HEK293 (cell line): ENCODE results near the gene RBPJL.

Experiments used
- CTCF ChIA-PET: fragments of 350-600 bp; formaldehyde crosslinking; extraction: SDS; loops from one replicate; lab custom pipeline; 2021; ENCODE audit warnings: antibody characterized with exemption; lab: Yijun Ruan, JAX
- POLR2A ChIA-PET: fragments of 300-600 bp; formaldehyde crosslinking; extraction: SDS; loops from one replicate; lab custom pipeline; 2020; ENCODE audit warnings: antibody characterized with exemption, inconsistent platforms; lab: Yijun Ruan, JAX
- H3K27ac ChIP-seq: fragments of 200-500 bp; sonication (Bioruptor generic); 2 replicates; pipeline ENCODE4 v1.5.1; 2014; ENCODE audit warnings: low read depth, low read length, control low read depth, inconsistent platforms; ENCODE audit errors: extremely low read depth
- H3K36me3 ChIP-seq, 2 experiments: fragments of 200-500 bp in 1 of 2; sonication (Bioruptor generic) in 1 of 2; 1 replicate in 1 of 2; 2 replicates in 1 of 2; pipeline ENCODE4 v1.5.1; 2014 to 2017; ENCODE audit warnings: inconsistent platforms in 2 of 2, low read length in 2 of 2; ENCODE audit not compliant: control insufficient read depth in 2 of 2, insufficient read depth in 1 of 2
- H3K4me1 ChIP-seq: fragments of 200-500 bp; sonication (Bioruptor generic); 2 replicates; pipeline ENCODE4 v1.5.1; 2014; ENCODE audit warnings: mild to moderate bottlenecking, low read length, inconsistent platforms; ENCODE audit not compliant: control insufficient read depth, insufficient read depth
- H3K4me3 ChIP-seq: 2 replicates; pipeline ENCODE4 v1.5.1; 2011; ENCODE audit warnings: low read depth, mild to moderate bottlenecking, control low read depth, low read length, moderate library complexity
- H3K9me3 ChIP-seq: fragments of 200-500 bp; sonication (Bioruptor generic); 2 replicates; pipeline ENCODE4 v1.5.1; 2014; ENCODE audit warnings: low read depth, low read length, inconsistent platforms; ENCODE audit not compliant: control insufficient read depth, insufficient read depth
- BCL11A ChIP-seq: fragments of 450-650 bp; formaldehyde crosslinking; IDR thresholded peaks from 2 replicates; pipeline ENCODE4 v1.5.1; 2016; ENCODE audit warnings: low read depth, missing biosample characterization, missing genetic modification characterization
- BCL6B ChIP-seq: fragments of 450-650 bp; formaldehyde crosslinking; IDR thresholded peaks from 2 replicates; pipeline ENCODE4 v1.5.1; 2017; ENCODE audit warnings: missing biosample characterization, missing genetic modification characterization
- GLIS1 ChIP-seq: fragments of 450-650 bp; formaldehyde crosslinking; IDR thresholded peaks from 2 replicates; pipeline ENCODE4 v1.5.1; 2016; ENCODE audit warnings: missing biosample characterization, missing genetic modification characterization
- KLF10 ChIP-seq: fragments of 450-650 bp; IDR thresholded peaks from 2 replicates; pipeline ENCODE4 v1.5.1; 2018; ENCODE audit warnings: missing biosample characterization, mild to moderate bottlenecking, missing genetic modification characterization
- SETDB1 ChIP-seq: IDR thresholded peaks from one replicate; pipeline ENCODE4 v1.6.1; 2017; ENCODE audit warnings: mild to moderate bottlenecking, low read length, moderate library complexity, mixed read lengths; ENCODE audit not compliant: insufficient read length
- SP2 ChIP-seq: fragments of 450-650 bp; formaldehyde crosslinking; IDR thresholded peaks from 2 replicates; pipeline ENCODE4 v1.5.1; 2016; ENCODE audit warnings: missing biosample characterization, missing genetic modification characterization
- SP7 ChIP-seq: fragments of 450-650 bp; formaldehyde crosslinking; IDR thresholded peaks from 2 replicates; pipeline ENCODE4 v1.5.1; 2016; ENCODE audit warnings: missing biosample characterization, missing genetic modification characterization
- ZBTB10 ChIP-seq: fragments of 450-650 bp; formaldehyde crosslinking; IDR thresholded peaks from 2 replicates; pipeline ENCODE4 v1.5.1; 2016; ENCODE audit warnings: missing biosample characterization, missing genetic modification characterization
- ZFP41 ChIP-seq: fragments of 450-650 bp; formaldehyde crosslinking; IDR thresholded peaks from 2 replicates; pipeline ENCODE4 v1.5.1; 2016; ENCODE audit warnings: missing biosample characterization, missing genetic modification characterization, borderline replicate concordance
- ZNF302 ChIP-seq: fragments of 450-650 bp; formaldehyde crosslinking; IDR thresholded peaks from 2 replicates; pipeline ENCODE4 v1.5.1; 2016; ENCODE audit warnings: missing biosample characterization, missing genetic modification characterization, low read depth
- ZNF324 ChIP-seq: fragments of 450-650 bp; formaldehyde crosslinking; IDR thresholded peaks from 2 replicates; pipeline ENCODE4 v1.5.1; 2016; ENCODE audit warnings: missing biosample characterization, missing genetic modification characterization
- ZNF394 ChIP-seq: fragments of 450-650 bp; formaldehyde crosslinking; IDR thresholded peaks from 2 replicates; pipeline ENCODE4 v1.5.1; 2016; ENCODE audit warnings: missing biosample characterization, missing genetic modification characterization, mild to moderate bottlenecking, moderate library complexity, borderline replicate concordance
- ZNF404 ChIP-seq: fragments of 450-650 bp; formaldehyde crosslinking; IDR thresholded peaks from 2 replicates; pipeline ENCODE4 v1.5.1; 2017; ENCODE audit warnings: missing biosample characterization, missing genetic modification characterization
- ZNF426 ChIP-seq: fragments of 450-650 bp; formaldehyde crosslinking; IDR thresholded peaks from 2 replicates; pipeline ENCODE4 v1.5.1; 2017; ENCODE audit warnings: missing biosample characterization, missing genetic modification characterization, mild to moderate bottlenecking, inconsistent platforms, moderate library complexity
- ZNF571 ChIP-seq: fragments of 450-650 bp; formaldehyde crosslinking; IDR thresholded peaks from 2 replicates; pipeline ENCODE4 v1.5.0; 2017; ENCODE audit warnings: missing biosample characterization, missing genetic modification characterization
- ZNF645 ChIP-seq: fragments of 450-650 bp; formaldehyde crosslinking; IDR thresholded peaks from 2 replicates; pipeline ENCODE4; 2016; ENCODE audit warnings: missing biosample characterization, missing genetic modification characterization
- ZNF664 ChIP-seq: fragments of 450-650 bp; formaldehyde crosslinking; IDR thresholded peaks from 2 replicates; pipeline ENCODE4 v1.5.1; 2016; ENCODE audit warnings: missing biosample characterization, missing genetic modification characterization
- ZNF670 ChIP-seq: fragments of 450-650 bp; formaldehyde crosslinking; IDR thresholded peaks from 2 replicates; pipeline ENCODE4 v1.5.1; 2016; ENCODE audit warnings: missing biosample characterization, missing genetic modification characterization, low read depth
- ZNF792 ChIP-seq: fragments of 450-650 bp; formaldehyde crosslinking; IDR thresholded peaks from 2 replicates; pipeline ENCODE4 v1.5.1; 2016; ENCODE audit warnings: missing biosample characterization, missing genetic modification characterization
- ZXDB ChIP-seq: fragments of 450-650 bp; formaldehyde crosslinking; IDR thresholded peaks from 2 replicates; pipeline ENCODE4 v1.5.1; 2016; ENCODE audit warnings: missing biosample characterization, missing genetic modification characterization

Gene RBPJL

GRCh38 chr20:45329497-45330319, 23.1 kb downstream of the RBPJL start:
- Histone ChIP-seq H3K9me3 (no peaks in the 10 kb centered on the region), H3K27ac (no peak overlapping the region), H3K4me1 (no peaks in the 10 kb centered on the region), H3K4me3 (no peak overlapping the region), H3K36me3 (peaks cover 4 to 59% of the 10 kb centered on the region in 2 experiments; a peak in 2 of 3 replicates)
- ChIA-PET CTCF (interaction anchor here (0.5 kb wide), 1 partner anchor 642 kb away, joined by 3 read pairs; the partner anchor contains the start of gene ZNF335), POLR2A (no interaction called here)
- TF ChIP-seq BCL11A (tag by site-specific recombination) (no peak), ZXDB (tag by site-specific recombination) (no peak), GLIS1 (tag by site-specific recombination) (no peak), ZBTB10 (tag by site-specific recombination) (no peak), ZNF302 (tag by site-specific recombination) (no peak), KLF10 (no peak), ZNF664 (tag by site-specific recombination) (no peak), SETDB1 (no peak), ZNF394 (tag by site-specific recombination) (no peak), ZNF645 (tag by site-specific recombination) (no peak), BCL6B (tag by site-specific recombination) (no peak), ZNF404 (tag by site-specific recombination) (no peak), ZNF426 (tag by site-specific recombination) (no peak), SP7 (no peak), SP2 (tag by site-specific recombination) (no peak), ZNF571 (no peak), ZNF670 (tag by site-specific recombination) (no peak), ZNF324 (tag by site-specific recombination) (no peak)

GRCh38 chr20:45330476-45330875, 23.8 kb downstream of the RBPJL start:
- CTCF ChIA-PET, result interaction anchor here (1.4 kb wide), 1 partner anchor 12 kb away, joined by 3 read pairs; no protein-coding TSS in a partner anchor
- TF ChIP-seq ZNF670 (tag by site-specific recombination), result no peak
- TF ChIP-seq ZFP41, result no peak
- TF ChIP-seq ZNF324 (tag by site-specific recombination), result no peak
- TF ChIP-seq ZNF792 (tag by site-specific recombination), result no peak
- peaks cover 4 to 64% of the 10 kb centered on the region in 2 experiments; a peak in 2 of 3 replicates for H3K36me3 ChIP-seq
- H3K9me3 ChIP-seq, result no peaks in the 10 kb centered on the region
- H3K4me1 ChIP-seq, result no peaks in the 10 kb centered on the region
- POLR2A ChIA-PET, result no interaction called here
- no peak overlapping the region for H3K27ac ChIP-seq
- no peak overlapping the region for H3K4me3 ChIP-seq
